Activated gamma-delta T cell (primary cell): ENCODE data around the gene HOXC11.

Experiments used
- DNase-seq: peaks from one replicate; lab custom pipeline; 2025; lab: John Stamatoyannopoulos, UW

HOXC11 gene

DNA sequence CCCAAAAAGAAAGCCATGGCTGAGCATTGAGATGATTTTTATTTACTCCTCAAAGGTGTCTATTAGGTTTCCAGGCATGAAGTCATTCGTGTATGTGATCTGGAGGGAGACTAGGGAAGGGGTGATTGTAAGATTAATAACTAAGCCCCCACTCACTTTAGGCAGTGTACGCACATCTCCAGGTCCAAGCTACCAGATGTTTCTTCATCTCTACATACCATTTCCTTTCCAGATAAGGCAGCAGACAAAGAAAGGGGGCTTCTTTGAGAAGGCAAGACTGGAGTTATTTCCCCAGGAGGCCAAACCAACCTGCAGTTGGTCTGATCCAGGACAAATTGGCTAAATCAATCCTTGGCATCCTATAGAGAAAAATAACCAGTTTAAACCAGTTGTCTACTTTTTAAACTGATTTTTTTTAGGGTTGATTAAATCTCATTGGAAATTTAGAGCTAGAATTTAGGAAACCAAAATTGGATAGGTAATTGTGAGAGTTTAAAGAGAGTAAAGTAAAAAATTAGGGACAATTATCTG is 30.4 kb upstream of the HOXC11 start:
- DNase-seq: no peak

DNA sequence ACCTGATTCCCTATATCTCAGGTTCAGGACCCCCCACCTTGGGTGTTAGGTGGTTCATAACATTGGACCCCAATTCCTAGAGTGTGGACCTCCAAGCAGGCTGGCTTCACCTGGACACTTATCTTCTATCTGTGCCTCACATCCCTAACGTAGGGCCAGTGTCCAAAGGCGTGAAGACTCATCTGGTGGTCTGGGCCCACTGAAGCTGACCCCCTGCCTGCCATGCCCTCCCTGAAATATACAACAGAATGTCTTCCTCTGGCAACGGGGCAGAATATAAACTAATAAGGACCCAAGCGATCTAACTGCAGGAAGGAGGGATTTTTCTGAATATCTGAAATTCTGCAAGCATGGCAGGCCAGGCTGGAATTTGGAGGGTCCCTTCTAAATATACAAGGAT is 28.7 kb upstream of the HOXC11 start:
- no peak for DNase-seq

DNA sequence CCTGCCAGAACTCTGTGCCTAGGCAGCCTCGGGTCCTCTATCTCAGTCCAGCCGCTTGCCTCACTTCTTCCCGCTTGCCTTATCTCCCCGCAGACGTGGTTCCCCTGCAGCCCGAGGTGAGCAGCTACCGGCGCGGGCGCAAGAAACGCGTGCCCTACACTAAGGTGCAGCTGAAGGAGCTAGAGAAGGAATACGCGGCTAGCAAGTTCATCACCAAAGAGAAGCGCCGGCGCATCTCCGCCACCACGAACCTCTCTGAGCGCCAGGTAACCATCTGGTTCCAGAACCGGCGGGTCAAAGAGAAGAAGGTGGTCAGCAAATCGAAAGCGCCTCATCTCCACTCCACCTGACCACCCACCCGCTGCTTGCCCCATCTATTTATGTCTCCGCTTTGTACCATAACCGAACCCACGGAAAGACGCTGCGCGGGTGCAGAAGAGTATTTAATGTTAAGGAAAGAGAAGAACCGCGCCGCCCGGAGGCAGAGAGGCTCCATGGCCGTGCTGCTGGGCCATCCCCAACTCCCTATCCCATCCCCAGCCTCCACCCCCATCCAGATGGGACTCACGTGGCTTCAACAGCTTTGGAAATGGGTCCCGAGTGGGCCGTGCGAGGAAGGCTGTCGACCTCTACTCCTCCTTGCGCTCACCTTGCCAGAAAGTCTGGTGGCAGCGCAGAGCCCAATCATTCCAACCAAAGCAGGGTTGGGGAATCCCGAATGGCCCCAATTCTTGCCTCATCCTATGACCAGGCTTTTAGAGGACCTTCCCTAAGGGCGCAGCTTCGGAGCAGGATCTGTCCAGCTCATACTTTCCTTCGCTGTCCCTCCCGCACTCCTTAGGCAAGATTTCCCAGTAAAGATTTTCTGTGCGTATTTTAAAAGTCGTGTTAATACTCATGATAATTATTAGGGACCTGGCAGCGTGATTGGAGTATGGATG is 27.7 kb upstream of the HOXC11 start:
- no peak for DNase-seq

DNA sequence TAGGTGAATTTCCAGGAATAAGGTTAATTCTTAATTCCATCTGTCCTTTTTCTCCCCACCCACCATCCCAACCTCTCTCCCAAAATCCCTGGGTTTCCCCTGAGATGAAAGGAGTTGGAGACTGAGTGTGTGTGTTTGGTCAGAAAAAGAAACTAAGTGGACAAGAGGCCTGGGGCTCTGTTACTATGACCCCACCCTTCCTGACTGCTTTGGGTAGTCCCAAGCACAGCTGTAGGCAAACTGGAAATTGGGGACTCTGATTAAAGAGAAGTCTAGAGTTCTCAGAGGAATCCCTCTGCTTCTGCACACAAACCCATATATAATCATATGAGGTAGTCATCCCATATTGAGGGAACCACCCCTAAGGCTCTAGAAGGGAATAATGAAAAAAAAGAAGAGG is 25.2 kb upstream of the HOXC11 start:
- DNase-seq: no peak

DNA sequence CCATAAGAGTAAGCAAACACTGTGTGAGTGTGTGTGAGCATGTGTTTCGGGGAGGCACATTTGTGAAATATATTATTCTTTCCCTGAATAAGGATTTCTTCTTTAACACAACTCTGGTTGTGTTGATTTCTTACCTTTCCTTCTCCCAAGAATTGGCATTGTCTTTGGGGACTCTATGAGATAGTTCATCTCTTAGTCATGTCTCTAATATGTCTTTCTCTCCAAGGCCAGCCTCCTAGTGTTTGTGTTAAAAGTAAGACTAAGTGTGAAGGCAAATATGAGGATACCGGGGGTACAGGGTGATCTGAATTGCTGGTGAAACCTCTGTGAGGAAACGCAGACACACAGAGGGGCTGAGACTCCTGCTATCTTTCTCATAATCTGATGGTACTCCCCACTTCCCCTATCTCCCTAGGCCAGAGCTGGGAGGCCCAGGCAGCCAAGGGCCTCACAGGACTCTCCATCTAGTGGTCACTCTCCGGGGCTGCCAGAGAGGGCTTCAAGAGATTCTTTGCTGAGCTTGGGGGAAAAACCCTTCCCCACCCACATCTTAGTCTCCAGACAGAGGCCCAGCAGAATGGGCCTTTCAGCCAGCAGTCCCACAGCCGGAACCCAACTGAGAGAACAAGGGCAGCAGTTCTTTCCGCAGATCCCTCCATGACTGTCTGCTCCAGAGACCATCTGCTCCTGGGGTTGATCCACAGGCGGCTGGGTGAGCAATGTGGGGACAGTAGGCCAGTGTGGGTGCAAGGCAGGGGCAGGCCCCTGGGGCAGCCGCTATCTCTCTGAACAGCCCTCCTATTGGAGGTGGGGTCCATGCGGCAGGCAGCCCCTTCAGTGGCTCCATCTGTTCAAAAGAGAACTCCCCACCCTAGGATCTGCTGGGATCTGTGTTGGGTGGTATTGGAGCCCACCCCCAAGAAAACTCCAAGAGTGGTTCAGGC is 24.0 kb upstream of the HOXC11 start:
- no peak for DNase-seq

DNA sequence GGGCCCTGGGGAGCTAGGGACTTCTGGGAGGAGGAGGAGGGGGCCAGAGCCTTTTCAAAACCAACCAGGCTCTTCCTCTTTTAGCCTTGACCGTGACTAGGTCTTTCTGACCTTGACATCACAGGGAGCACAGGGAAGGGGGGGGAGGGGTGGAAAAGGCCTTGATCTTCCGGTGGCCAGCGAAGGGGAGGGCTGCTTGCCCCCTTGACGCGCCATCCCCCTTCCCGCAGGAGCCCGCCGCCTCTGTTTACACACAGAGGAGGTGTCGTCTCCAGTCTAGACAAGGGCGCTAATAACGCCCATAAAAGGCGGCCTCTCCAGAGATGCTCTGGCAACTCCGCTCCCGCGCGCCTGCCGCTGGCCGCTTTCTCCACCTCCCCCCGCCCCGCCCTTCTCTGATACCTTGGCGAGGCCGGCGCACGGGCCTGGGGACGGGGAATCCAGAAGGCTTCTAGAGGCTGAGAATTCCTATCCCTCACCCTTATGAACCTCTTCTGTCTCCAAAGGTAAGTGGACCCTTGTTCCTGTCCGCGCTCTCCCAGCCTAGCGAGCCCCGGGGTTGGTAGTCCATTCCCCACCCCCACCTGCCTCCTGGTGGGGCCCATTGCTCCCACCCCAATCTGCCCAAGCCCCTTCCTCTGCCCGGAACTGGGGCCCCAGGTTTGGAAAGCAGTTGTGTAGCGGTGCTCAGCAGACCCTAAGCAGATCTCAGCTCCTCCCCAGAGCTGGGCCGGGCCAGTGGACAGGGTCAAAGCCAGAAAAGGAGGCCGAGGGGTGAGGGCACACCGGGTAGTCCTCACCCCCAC is 23.1 kb upstream of the HOXC11 start:
- DNase-seq: no peak

DNA sequence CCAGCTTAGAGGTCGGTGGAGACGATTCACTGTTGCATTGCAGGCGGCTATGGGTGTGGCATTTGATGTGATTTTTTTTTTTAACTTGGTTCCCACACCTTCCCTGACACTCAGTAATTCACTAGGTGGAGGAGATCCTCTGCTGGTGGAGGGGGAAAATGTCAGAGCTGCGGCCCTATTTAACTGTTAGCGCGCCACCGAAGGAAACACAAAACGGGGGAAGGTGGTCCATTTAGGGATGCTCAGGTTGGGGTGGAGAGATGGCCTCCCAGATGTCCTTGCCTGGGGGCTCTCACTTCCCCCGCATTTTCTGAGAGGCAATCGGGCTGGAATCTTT is 22.5 kb upstream of the HOXC11 start:
- DNase-seq: no peak

DNA sequence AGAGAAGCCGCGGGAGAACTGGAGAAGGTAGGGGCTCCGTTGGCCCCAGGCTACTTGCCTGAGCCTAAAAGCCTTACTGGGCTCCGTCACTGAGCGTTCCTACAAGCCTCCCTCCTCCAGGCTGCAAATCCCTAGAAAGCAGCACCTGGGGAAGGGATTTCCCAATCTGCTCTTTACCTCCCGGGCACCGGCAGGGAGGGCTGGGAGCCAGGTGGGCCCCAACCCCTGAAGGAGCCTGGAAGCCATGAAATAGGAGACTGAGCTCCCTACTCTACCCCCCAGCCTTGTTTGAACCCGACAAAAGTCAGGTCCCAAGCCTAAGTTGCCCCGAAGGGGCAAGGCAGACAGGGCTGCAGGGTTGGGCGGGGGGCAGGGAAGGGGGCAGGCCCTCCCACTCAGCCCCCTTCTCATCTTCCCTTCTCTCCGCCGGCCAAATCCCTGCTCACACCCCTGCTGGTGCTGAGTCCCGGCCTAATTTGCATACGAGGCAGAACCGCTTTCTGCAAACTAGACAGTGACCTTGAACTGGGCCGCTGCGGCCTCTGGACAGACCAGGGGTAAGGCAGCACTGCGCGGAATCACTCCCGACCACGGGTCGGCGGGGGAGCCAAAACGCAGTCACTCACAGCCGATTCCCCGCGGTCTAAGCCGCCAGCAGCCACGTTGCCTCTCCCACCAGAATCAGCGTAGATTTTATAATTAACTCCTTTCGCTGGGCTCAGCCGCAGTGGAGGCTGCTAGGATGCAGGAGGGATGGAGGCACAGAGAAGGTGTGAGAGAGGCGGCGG is 21.9 kb upstream of the HOXC11 start:
- no peak for DNase-seq

DNA sequence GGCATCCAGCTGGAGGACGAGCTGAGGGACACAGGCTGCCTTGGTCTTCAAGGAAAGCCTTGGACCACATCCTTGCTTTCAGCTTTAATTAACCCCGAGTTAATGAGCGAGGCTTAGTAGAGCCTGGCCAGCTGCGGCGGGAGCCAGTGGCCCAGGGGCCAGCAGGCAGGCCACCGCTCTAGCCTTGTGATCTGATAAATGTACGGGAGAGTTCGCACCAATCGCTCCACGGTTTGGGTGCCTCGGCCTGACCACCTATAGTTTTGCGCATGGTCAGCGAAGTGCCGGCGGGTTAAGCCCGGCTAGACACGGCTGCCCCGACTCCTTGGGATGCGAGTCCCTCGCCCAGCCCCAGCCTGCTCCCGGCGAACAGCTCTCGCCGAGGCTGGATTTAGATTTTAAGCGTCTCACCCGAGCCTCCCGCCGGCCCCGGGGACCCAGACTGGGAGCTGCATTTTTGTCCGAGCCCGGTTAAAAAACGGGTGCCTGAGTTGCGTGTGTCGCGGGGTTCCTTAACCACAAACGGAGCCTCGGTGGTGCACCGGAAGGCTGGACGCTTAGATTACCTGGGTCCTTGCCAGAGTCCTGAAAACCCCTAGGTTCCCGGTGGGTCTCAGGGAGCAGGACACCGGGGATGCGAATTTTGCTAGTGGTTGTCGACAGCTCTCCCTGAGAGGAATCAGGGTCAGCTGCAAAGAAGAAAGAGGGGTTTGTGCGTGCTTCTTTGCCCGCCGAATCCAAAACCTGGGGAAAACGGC is 21.2 kb upstream of the HOXC11 start:
- DNase-seq: no peak

DNA sequence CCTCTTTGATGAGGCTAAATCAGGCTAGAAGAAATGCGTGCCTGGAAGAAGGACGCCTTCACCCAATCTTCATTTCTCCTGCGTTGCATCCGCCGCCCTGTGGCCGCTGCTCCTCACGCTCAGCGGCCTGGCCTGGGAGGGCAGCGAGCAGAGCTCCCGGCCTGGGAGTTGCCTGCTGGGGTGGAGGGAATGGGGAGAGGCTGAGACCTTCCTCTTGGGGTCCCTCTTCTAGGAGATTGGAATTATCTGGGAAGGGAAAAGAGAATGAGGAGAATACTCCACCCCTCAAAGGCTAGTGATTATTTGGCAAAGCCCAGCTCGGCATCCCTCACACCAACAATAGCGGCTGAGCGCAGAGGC is 20.6 kb upstream of the HOXC11 start:
- DNase-seq: no peak

DNA sequence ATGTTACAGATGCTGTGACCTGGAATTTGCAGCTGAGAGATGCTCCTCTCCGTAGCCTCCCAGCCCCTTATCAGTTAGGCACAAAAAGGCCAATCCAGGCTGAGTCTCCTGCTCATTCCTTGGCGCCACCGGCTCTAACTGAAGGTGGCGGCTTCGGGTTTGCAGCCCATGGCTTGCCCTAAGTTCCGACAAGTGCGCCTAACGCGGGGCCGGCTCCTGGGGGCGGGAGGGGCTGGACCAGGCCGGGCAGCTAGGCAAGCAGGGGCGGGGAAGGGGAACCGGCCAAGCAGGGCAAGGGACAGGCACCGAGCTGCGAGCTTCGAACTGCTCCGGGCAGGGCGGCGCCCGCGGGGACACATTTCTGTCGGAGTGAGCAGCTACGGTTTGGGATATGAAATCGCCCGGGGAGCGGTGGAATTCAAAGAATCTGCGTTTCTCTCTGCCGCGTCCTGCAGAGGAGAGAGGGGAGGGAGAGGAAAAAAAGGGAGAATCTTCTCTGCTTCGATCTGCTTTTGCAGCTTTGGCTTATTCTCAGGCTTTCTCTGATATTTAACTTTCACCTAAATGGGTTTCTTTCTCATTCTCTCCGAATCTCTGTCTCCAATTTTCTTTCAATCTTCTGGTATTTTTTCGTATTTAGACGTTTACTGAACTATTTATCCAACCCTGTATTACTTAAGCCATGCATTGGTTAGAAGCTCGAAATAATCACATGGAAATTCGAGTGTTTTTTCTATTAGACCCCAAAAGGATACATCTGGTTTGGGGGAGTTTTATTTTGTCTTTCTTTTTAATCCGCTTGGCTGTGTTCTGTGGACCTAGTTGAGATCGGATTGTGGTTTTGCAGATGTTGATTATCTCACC is 19.8 kb upstream of the HOXC11 start:
- no peak for DNase-seq

DNA sequence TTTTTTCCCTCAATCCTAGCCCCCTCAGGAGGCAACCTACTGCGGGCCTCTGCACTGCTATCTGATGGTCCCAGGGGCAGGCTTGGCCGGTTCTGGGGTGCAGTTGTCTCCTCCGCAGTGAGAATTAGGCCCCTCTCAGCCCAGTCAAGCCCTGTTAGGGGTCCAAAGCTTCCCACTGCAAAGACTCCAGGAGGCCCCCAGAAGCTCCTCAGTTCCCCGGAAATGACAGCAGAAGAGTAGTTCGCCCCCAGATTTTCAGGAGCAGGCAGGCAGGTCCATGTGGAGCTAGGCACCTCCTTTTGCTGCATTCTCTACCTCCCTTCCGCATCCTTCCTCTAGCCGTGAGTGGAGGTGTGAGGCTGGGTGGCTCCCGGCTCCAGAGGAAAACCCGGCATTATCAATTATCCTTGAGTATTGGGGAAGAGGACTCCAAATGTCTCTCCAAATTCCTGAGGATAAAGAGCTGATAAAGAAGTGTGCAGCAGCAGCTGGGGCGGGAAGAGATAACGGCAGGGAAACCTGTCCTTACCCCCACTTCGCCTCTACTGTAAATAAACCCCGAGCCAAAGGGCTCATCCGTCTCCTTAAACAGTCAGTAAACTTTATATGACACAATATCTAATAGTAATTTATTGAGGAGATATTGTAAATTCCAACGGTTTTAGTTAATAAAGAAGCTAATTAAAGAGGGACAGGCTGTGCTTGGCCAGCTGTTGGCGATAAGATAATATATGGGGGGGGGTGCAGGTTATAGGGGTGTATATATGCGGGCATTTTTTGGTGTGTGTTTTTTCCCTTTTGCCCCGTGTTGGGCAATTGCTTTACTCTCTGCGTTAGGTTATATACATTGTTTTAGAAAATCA is 18.9 kb upstream of the HOXC11 start:
- no peak for DNase-seq

DNA sequence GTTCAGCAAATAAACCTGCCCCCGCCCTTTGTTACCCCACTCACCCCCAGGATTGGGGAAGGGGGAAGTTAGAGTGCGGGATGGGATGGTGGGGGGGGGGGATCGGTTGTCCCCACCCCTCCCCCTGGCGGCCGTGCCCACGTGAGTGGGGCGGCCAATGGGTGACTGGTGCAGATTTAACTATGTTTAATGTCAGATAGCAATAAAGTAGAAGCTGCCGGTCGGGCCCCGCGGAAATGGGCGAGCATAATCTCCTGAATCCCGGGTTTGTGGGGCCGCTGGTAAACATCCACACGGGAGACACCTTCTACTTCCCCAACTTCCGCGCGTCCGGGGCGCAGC is 18.3 kb upstream of the HOXC11 start, which contains the start of gene HOXC12:
HOXC12 (plus strand) TSS at position 210 of the 342 bp plus-strand sequence; CDS start at position 237, 27 bp downstream.
- DNase-seq: no peak

DNA sequence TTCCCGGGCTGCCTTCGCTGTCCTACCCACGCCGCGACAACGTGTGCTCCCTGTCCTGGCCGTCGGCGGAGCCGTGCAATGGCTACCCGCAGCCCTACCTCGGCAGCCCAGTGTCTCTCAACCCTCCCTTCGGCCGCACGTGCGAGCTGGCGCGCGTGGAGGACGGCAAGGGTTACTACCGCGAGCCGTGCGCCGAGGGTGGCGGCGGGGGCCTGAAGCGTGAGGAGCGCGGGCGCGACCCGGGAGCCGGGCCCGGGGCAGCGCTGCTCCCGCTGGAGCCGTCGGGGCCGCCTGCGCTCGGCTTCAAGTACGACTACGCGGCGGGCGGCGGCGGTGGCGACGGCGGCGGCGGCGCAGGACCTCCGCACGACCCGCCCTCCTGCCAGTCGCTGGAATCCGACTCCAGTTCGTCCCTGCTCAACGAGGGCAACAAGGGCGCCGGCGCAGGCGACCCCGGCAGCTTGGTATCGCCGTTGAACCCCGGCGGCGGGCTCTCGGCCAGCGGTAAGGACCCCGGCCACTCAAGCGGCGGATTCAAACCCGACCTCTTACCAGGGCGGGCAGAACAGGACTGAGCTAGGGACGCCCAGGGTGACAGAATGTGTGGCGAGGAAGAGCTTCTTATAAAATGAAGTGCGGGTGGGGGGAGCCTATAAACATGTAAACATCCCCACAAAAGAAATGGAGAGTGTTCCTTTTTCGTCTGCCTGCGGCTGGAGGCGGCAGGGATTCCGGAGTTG is 17.7 kb upstream of the HOXC11 start:
- DNase-seq: no peak

DNA sequence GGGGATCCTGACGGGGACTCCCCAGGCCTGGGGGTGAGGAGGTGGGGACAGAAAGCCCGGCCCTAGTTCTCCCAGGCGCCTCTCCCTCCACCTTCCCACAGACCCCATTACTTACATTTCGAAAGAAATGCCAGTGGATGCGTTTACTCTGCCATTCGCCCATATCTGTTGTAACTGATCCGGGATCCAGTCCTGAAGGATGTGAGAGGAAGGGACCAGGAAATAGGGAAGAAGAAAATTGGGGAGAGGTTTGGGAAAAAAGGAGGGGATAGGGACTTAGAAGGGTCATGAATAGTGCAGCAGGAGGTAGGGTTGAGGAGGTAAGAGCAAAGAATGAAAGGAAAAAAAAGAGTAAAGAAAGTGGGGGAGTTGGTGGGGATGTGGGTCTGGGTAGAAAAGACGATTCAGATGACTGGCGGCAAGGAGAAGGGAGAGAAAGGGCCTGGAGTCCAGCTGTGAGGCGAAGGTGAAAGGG is 17.1 kb upstream of the HOXC11 start:
- no peak for DNase-seq

DNA sequence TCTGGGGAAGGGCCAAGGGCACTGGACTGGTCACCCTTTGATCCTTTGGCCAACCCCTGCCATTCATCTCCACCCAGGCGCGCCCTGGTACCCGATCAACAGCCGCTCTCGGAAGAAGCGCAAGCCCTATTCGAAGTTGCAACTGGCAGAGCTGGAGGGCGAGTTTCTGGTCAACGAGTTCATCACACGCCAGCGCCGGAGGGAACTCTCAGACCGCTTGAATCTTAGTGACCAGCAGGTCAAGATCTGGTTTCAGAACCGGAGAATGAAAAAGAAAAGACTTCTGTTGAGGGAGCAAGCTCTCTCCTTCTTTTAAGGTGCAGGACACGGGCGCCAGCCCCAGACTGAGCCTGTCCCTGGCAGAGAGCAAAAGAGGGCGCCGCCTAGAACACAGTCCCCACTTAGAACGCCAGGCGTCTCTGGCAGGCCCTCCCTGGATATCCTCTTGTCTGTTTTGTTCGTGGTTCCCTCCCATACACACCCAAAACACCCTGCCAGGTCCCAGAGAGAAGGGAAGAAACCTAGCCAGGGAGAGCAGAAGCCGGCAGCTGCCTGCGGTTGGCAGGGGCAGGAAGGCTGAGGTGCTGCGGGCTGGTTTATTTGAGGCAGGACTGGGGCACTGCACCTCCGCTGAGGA is 16.6 kb upstream of the HOXC11 start:
- no peak for DNase-seq
